HG02759 (cell line): ENCODE measurements around the gene PDHB.
"Not testable (repeated sequence)": the region's sequence is repeated elsewhere in the genome, so short reads cannot be mapped to it uniquely, and the experiment has no call there.

Source experiments
- ATAC-seq: cut with Tn5 transposase; IDR thresholded peaks from one replicate; pipeline ENCODE4 v1.9.1; 2021; ENCODE audit warnings: mild to moderate bottlenecking, moderate library complexity; ENCODE audit not compliant: unreplicated experiment

Gene PDHB

GRCh38 chr3:58440996-58441355, 7.3 kb upstream of the PDHB start:
- ATAC-seq, result not testable (repeated sequence)

- ATAC-seq, result not testable (repeated sequence)
Observed at GRCh38 chr3:58437276-58437675, 3.6 kb upstream of the PDHB start.

GRCh38 chr3:58434990-58435389, 1.4 kb upstream of the PDHB start:
- no peak for ATAC-seq

GRCh38 chr3:58434511-58434910, 879 bp upstream of the PDHB start:
- ATAC-seq, result no peak

GRCh38 chr3:58434168-58434504, 504 bp upstream of the PDHB start:
- no peak for ATAC-seq

- ATAC-seq, result no peak
Observed at GRCh38 chr3:58432905-58433304, 727 bp downstream of the PDHB start.

- peak; percentile 20 for ATAC-seq
Observed at GRCh38 chr3:58429657-58430056, 4.0 kb downstream of the PDHB start.

GRCh38 chr3:58427661-58428361, 5.8 kb downstream of the PDHB start:
- ATAC-seq, result no peak

- ATAC-seq, result no peak
Observed at GRCh38 chr3:58425782-58426181, 7.8 kb downstream of the PDHB start.

GRCh38 chr3:58424613-58425012, 9.0 kb downstream of the PDHB start:
- no peak for ATAC-seq

- no peak for ATAC-seq
Observed at GRCh38 chr3:58422756-58423325, 10.8 kb downstream of the PDHB start.

GRCh38 chr3:58421004-58421403, 12.6 kb downstream of the PDHB start:
- no peak for ATAC-seq

- peak; percentile 74 for ATAC-seq
Observed at GRCh38 chr3:58419780-58420507, 13.7 kb downstream of the PDHB start.

- ATAC-seq, result no peak
Observed at GRCh38 chr3:58418227-58418626, 15.4 kb downstream of the PDHB start.

GRCh38 chr3:58417075-58417474, 16.6 kb downstream of the PDHB start:
- no peak for ATAC-seq

- ATAC-seq, result no peak
Observed at GRCh38 chr3:58416191-58416590, 17.4 kb downstream of the PDHB start.

GRCh38 chr3:58414538-58415197, 19.0 kb downstream of the PDHB start:
- no peak for ATAC-seq

- peak; percentile 43 for ATAC-seq
Observed at GRCh38 chr3:58411851-58412830, 21.5 kb downstream of the PDHB start.

GRCh38 chr3:58411036-58411435, 22.6 kb downstream of the PDHB start:
- ATAC-seq, result no peak

- no peak for ATAC-seq
Observed at GRCh38 chr3:58409663-58410062, 24.0 kb downstream of the PDHB start.

- no peak for ATAC-seq
Observed at GRCh38 chr3:58408906-58409305, 24.7 kb downstream of the PDHB start.
